Measurements from ENCODE around the gene KDELR1. TPM values are rescaled to one million over a fixed set of nuclear protein-coding genes. Genes with fewer than 3 reads are reported as not detected.
A peak's percentile ranks its signal among the peaks of the same experiment; 100 is the strongest.

The KDELR1 gene
- total RNA-seq, 2 experiments from 2014 or later, result 64.8 to 72.2 TPM

DNA sequence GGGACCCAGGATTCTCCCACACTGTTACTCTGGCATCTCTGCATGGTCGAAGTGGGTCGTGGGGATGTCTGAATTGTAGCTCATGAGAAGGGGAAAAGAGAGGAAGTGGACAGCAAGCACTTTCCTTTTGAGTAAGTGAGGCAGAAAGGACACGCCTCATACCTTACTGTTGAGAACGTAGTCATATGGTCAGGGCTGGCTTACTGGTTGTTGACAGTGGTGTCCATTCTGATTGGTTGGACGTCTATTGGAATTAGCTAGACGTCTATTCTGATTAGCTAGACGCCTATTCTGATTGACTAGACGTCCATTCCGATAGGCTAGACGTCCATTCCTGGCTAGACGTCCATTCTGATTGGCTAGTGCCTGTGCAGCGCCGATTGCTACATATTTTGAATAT is 14.5 kb upstream of the KDELR1 start:
- no peak overlapping the region for H3K4me3 Mint-ChIP-seq
- peaks cover 13% of the 10 kb centered on the region for H3K27me3 Mint-ChIP-seq
- DNase-seq (no peak), ATAC-seq (no peak)
- H3K9me3 Mint-ChIP-seq (ENCODE audit: low read depth), result no peaks in the 10 kb centered on the region
- CTCF ChIA-PET, result interaction anchor here (0.8 to 7.3 kb wide), 5 partner anchors 9 to 92 kb away, joined by 3 to 67 read pairs (median 4); partner anchors contain the start of gene KDELR1
- no peak overlapping the region for H3K27ac Mint-ChIP-seq
- H3K4me1 Mint-ChIP-seq, result peaks cover 34% of the 10 kb centered on the region
- no peaks in the 10 kb centered on the region for H3K36me3 Mint-ChIP-seq

DNA sequence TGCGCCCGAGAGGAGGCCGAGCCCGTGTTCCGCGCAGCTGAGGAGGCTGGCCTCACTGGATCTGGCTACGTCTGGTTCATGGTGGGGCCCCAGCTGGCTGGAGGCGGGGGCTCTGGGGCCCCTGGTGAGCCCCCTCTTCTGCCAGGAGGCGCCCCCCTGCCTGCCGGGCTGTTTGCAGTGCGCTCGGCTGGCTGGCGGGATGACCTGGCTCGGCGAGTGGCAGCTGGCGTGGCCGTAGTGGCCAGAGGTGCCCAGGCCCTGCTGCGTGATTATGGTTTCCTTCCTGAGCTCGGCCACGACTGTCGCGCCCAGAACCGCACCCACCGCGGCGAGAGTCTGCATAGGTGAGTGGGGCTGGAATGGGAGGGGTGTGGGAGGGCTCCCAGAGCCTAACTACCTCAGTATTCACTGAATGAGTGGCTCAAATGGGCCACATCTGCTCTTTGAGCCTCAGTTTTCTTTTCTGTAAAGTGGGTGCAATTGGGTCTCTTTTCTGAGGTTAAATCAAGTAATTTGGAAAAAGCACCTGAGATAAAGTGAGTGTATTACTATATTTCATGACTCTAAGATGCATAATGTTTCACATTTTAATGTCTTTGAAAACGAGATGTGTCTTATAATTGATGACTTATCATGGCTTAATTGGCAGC is 13.8 kb upstream of the KDELR1 start:
- CTCF ChIA-PET, result interaction anchor here (0.8 to 7.3 kb wide), 4 partner anchors 9 to 54 kb away, joined by 3 to 67 read pairs (median 4); partner anchors contain the start of gene KDELR1
- H3K27ac Mint-ChIP-seq, result no peak overlapping the region
- H3K36me3 Mint-ChIP-seq, result no peaks in the 10 kb centered on the region
- DNase-seq, result no peak
- ATAC-seq, result no peak
- peaks cover 13% of the 10 kb centered on the region for H3K27me3 Mint-ChIP-seq
- no peaks in the 10 kb centered on the region for H3K9me3 Mint-ChIP-seq (ENCODE audit: low read depth)
- H3K4me3 Mint-ChIP-seq, result no peak overlapping the region
- H3K4me1 Mint-ChIP-seq, result peaks cover 39% of the 10 kb centered on the region

DNA sequence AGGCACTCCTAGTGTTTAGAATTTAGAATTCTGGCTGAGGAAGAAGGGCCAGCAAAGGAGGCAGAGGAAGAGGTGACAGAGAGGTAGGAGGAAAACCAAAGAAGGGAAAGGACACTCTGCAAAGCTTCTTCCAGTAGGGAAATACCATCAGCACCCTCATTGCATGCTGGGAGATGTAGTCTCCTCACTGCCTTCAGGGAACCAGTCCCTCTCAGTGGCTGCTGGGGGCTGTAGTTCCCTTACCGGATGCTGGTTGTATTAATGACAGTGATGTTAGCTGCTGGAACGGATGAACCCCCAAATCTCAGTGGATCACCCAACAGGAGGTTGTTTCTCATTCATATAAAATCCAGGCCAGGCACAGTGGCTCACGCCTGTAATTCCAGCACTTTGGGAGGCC is 12.3 kb upstream of the KDELR1 start:
- CTCF ChIA-PET, result interaction anchor here (0.6 to 7.3 kb wide), 10 partner anchors 11 to 351 kb away, joined by 3 to 67 read pairs (median 4); partner anchors contain the start of gene KDELR1
- Mint-ChIP-seq H3K9me3 (ENCODE audit: low read depth) (no peaks in the 10 kb centered on the region), H3K27me3 (peaks cover 13% of the 10 kb centered on the region), H3K36me3 (peaks cover 2% of the 10 kb centered on the region), H3K27ac (peak overlapping the region; percentile 91), H3K4me3 (no peak overlapping the region), H3K4me1 (peaks cover 51% of the 10 kb centered on the region)
- DNase-seq (peak; percentile 90), ATAC-seq (peak; percentile 87)

DNA sequence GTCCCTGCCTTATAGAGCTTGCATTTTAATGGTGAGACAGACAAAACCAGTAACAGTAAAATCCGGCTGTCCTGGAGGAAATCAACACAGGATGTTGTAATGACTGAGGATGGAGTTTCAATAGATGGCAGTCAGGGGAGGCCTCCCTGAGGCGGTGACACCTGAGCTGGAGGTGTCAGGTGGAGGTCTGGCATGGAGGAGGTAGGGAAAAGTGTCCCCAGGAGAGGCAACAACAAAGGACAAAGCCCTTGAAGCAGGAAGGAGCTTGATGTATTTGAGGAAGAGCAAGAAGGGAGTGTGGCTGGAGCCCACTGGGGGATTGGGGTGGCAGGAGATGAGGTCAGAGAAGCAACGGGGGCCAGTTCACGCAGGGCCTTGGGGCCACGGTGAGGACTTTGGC is 9.9 kb upstream of the KDELR1 start:
- H3K4me3 Mint-ChIP-seq, result no peak overlapping the region
- ATAC-seq (no peak), DNase-seq (no peak)
- peaks cover 59% of the 10 kb centered on the region for H3K4me1 Mint-ChIP-seq
- peaks cover 2% of the 10 kb centered on the region for H3K36me3 Mint-ChIP-seq
- peaks cover 19% of the 10 kb centered on the region for H3K27me3 Mint-ChIP-seq
- CTCF ChIA-PET, result interaction anchor here (1.0 to 7.3 kb wide), 3 partner anchors 8 to 18 kb away, joined by 3 to 67 read pairs (median 3); partner anchors contain the start of genes GRIN2D and KDELR1
- no peaks in the 10 kb centered on the region for H3K9me3 Mint-ChIP-seq (ENCODE audit: low read depth)
- no peak overlapping the region for H3K27ac Mint-ChIP-seq

DNA sequence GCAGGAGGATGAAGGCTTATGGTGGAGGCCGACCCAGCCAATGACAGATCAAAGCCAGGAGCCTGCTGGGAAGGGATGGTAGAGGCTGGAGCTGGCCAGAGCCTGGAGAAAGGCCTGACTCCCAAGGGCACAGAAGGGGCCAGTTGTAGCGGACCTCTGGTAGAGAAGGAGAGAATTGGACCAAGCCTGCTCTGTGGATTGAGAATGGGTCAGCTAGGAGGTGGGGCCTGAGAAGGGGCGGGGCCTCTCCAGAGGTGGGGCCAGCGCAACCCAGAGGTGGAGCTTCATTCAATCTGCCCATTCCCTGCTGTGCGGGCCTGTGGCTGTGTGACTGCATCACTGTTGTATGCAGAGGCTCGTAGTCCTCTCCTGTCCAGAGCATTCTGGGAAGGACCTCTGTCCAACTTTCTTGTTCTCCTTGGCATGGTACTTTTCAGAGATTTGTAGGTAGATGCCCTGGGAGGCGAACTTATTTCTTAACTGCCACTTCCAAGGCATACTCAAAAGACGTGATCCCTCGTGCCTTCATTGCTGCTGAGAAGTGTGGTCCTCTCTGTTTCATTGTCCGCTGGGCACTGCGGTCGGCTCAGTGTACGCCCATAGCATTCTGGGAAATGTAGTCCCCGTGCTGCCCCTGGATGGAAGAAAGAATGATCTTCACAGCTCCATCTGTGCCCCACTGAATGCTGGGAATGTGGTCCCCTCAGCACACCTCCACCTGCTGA is 8.8 kb upstream of the KDELR1 start:
- no peak overlapping the region for H3K4me3 Mint-ChIP-seq
- peak overlapping the region; percentile 31 for H3K27ac Mint-ChIP-seq
- CTCF ChIA-PET, result interaction anchor here (7.3 kb wide), 1 partner anchor 9 kb away, joined by 67 read pairs; the partner anchor contains the start of gene KDELR1
- H3K9me3 Mint-ChIP-seq (ENCODE audit: low read depth), result no peaks in the 10 kb centered on the region
- H3K27me3 Mint-ChIP-seq, result peaks cover 27% of the 10 kb centered on the region
- peaks cover 2% of the 10 kb centered on the region for H3K36me3 Mint-ChIP-seq
- H3K4me1 Mint-ChIP-seq, result peaks cover 50% of the 10 kb centered on the region
- ATAC-seq (no peak), DNase-seq (peak; percentile 54)

DNA sequence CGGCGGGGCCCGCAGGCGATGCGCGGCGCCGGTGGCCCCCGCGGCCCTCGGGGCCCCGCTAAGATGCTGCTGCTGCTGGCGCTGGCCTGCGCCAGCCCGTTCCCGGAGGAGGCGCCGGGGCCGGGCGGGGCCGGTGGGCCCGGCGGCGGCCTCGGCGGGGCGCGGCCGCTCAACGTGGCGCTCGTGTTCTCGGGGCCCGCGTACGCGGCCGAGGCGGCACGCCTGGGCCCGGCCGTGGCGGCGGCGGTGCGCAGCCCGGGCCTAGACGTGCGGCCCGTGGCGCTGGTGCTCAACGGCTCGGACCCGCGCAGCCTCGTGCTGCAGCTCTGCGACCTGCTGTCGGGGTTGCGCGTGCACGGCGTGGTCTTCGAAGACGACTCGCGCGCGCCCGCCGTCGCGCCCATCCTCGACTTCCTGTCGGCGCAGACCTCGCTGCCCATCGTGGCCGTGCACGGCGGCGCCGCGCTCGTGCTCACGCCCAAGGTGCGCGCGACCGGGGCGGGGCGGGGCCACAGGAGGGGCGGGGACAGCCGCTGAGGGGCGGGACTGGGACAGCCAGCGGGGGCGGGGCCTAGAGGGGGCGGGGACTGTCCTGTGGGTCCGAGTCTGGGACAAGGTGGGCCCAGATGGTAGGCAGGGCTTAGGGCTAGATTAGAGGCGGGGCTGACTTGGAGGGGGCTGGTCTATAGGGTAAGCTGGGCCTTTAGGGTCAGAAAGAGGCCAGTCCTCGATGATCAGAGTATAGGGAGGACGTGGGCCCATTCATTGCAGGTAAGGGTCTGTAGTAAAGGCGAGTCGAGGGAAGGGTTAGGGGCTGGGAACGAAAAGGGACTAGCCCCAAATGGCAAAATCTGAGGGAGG is 7.3 kb upstream of the KDELR1 start:
- DNase-seq (peak; percentile 93), ATAC-seq (peak; percentile 73)
- CTCF ChIA-PET, result interaction anchor here (1.2 to 7.3 kb wide), 2 partner anchors 8 to 190 kb away, joined by 3 to 67 read pairs; partner anchors contain the start of gene KDELR1
- Mint-ChIP-seq H3K9me3 (ENCODE audit: low read depth) (no peaks in the 10 kb centered on the region), H3K36me3 (peaks cover 2% of the 10 kb centered on the region), H3K27me3 (peaks cover 40% of the 10 kb centered on the region), H3K4me3 (peak overlapping the region; percentile 84), H3K4me1 (peaks cover 50% of the 10 kb centered on the region), H3K27ac (no peak overlapping the region)

DNA sequence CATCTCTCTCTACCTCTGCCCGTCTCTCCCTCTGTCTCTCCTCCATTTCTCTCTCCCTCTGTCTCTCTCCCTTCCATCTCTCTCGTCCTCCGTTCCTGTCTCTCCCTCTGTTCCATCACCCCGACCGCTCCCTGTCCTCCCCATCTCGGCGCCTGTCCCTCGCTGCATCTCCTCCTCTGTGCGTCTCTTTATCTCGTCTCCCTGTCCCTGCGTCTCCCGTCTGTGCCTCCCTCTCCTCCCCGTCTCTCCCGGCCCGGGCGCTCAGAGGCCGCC is 6.7 kb upstream of the KDELR1 start:
- no peaks in the 10 kb centered on the region for H3K9me3 Mint-ChIP-seq (ENCODE audit: low read depth)
- ATAC-seq (no peak), DNase-seq (no peak)
- H3K27me3 Mint-ChIP-seq, result peaks cover 42% of the 10 kb centered on the region
- H3K4me1 Mint-ChIP-seq, result peaks cover 47% of the 10 kb centered on the region
- peak overlapping the region; percentile 84 for H3K4me3 Mint-ChIP-seq
- peak overlapping the region; percentile 86 for H3K27ac Mint-ChIP-seq
- H3K36me3 Mint-ChIP-seq, result peaks cover 2% of the 10 kb centered on the region
- CTCF ChIA-PET, result no interaction called here

DNA sequence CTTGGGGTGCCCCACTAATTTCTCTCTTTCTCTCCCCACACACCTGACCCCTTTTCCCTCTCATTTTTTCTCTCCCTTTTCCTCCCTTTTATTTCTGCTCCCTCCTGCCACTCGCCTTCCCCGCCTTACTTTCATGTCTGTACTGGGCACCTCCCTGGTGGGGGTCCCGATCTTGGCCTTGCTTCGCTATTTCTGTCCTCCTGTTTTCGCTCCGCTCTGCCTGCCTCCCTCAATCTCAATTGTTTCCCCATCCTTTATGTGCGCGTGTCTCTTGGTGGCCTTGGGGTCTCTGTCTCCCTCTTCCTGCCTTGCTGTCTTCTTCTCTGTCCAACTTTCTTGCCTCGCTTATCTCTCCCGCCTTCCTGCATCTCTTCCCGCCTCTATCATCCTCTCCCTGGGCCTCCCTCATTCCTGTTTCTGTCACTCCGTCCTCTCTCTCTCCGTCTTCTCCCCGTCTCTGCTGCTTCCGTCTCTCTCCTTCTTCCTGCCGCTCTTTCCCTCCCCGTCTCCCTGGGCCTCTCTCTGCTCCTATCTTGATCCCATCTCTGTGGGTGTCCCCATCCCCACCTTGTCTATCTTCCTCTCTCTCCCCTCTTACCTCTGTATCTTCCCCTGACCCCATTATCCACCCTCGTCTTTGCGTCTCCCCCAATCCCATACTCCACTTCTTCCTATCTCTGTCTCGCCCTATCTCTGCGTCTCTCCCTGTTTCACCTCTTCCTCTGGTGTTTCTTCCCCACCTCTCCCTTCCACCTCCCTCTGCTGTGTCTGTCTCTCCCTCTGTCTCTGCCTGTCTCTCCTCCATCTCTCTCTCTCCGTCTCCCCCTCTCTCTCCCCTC is 6.1 kb upstream of the KDELR1 start:
- CTCF ChIA-PET, result no interaction called here
- H3K27me3 Mint-ChIP-seq, result peaks cover 48% of the 10 kb centered on the region
- H3K36me3 Mint-ChIP-seq, result peaks cover 2% of the 10 kb centered on the region
- peak overlapping the region; percentile 84 for H3K4me3 Mint-ChIP-seq
- no peaks in the 10 kb centered on the region for H3K9me3 Mint-ChIP-seq (ENCODE audit: low read depth)
- H3K27ac Mint-ChIP-seq, result peak overlapping the region; percentile 86
- no peak for DNase-seq
- no peak for ATAC-seq
- H3K4me1 Mint-ChIP-seq, result peaks cover 44% of the 10 kb centered on the region

DNA sequence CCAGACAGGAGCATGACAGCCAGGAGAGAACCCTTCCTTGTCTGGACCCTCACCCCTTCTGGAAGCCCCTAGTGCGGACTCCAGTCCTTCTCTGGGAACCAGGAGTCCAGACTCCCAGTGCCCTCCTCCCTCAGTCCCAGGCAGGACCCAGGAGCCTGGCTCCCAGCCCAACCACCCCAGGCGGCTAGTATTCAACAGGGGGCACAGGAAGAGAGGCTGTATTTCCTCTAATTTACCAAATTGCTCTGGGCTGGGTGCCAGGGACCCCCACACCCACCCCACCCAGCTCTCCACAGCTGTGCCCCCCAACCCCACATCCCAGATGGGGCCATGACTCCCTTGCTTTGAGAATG is 5.4 kb upstream of the KDELR1 start:
- Mint-ChIP-seq H3K4me3 (no peak overlapping the region), H3K27me3 (peaks cover 49% of the 10 kb centered on the region), H3K36me3 (peaks cover 2% of the 10 kb centered on the region), H3K9me3 (ENCODE audit: low read depth) (no peaks in the 10 kb centered on the region), H3K4me1 (peaks cover 40% of the 10 kb centered on the region), H3K27ac (no peak overlapping the region)
- no peak for ATAC-seq
- CTCF ChIA-PET, result no interaction called here
- DNase-seq, result no peak

DNA sequence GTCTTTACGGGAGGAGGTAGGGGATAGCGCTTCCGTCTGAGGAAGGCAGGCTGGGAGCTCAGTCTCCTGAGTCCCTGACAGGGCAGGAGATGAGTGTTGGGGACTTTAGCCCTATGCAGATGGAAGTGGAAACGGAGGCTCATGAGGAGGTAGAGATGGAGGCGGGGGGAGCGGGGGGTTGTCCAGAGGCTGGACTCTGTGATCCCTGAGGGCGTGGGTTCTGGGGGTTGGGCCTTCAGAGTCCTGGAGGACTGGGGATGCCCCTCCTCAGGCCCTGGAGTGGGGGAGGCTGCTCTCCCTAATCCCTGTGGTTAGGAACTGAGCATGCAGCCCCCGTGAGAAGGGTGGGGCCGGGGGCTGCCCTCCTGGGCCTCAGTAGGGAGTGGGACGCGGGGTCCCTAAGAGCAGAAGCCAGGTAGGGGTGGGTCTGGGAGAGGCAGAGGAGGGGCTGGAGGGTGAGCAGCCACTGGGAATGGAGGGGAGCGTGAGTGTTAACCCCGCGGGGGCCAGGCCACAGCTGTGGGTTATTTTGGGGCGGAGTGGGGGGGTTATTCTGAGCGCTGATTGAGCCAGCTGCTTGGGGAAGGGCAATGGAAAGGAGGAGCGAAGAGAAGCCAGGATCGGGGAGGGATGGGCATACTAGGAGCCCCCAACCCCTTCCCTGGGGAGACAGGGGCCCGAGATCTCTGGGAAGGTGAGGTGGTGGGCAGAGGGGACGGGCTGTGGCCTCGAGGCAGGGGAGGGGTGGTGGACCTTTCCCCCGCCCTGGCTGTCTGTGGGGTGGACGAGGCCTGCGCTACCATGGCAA is 4.9 kb upstream of the KDELR1 start:
- Mint-ChIP-seq H3K9me3 (ENCODE audit: low read depth) (no peaks in the 10 kb centered on the region), H3K4me3 (no peak overlapping the region), H3K4me1 (peaks cover 38% of the 10 kb centered on the region), H3K27me3 (peaks cover 48% of the 10 kb centered on the region), H3K27ac (no peak overlapping the region), H3K36me3 (peaks cover 2% of the 10 kb centered on the region)
- CTCF ChIA-PET, result interaction anchor here (1.2 to 1.8 kb wide), 2 partner anchors 18 to 63 kb away, joined by 4 read pairs; no protein-coding TSS in a partner anchor
- no peak for DNase-seq
- ATAC-seq, result no peak

DNA sequence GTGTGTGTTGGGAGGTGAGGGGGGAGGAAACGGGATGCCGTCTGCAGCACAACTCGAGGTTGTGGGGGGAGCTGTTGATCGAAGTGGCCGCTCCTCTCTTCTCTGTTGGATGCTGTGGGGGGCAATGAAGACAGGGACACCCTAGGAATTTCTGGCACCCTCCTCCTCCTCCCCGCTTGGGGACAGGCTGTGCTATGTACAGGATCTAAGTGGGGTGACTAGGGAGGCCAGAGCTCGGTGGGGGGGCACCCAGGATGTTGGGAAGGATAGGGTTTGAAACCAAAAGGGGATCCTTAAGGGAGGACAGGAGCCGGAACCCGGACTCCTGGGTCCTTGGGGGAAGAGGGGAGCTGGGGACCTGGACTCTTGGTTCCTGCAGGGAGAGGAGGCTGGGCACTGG is 4.1 kb upstream of the KDELR1 start:
- Mint-ChIP-seq H3K27me3 (peaks cover 46% of the 10 kb centered on the region), H3K27ac (no peak overlapping the region), H3K4me1 (peaks cover 34% of the 10 kb centered on the region), H3K36me3 (peaks cover 2% of the 10 kb centered on the region), H3K9me3 (ENCODE audit: low read depth) (no peaks in the 10 kb centered on the region), H3K4me3 (no peak overlapping the region)
- DNase-seq (no peak), ATAC-seq (no peak)
- CTCF ChIA-PET, result interaction anchor here (1.2 to 1.8 kb wide), 2 partner anchors 19 to 62 kb away, joined by 4 read pairs; no protein-coding TSS in a partner anchor

DNA sequence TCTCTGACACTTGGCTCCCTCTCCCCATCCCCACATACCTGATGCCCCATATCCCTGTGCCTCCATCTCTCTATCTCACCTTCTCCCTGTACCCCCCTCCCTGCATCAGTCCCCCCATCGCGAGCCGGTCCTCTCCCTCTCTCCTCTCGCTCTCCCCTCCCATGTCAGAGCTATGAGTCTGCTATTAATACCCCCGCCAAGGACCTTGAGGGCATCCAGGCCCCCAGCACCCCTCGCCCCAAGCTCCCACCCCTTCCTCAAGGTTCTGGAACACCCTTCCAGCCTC is 3.8 kb upstream of the KDELR1 start:
- no peaks in the 10 kb centered on the region for H3K9me3 Mint-ChIP-seq (ENCODE audit: low read depth)
- H3K36me3 Mint-ChIP-seq, result peaks cover 2% of the 10 kb centered on the region
- CTCF ChIA-PET, result interaction anchor here (1.2 to 1.8 kb wide), 2 partner anchors 19 to 62 kb away, joined by 4 read pairs; no protein-coding TSS in a partner anchor
- peaks cover 32% of the 10 kb centered on the region for H3K4me1 Mint-ChIP-seq
- DNase-seq (no peak), ATAC-seq (no peak)
- peaks cover 46% of the 10 kb centered on the region for H3K27me3 Mint-ChIP-seq
- H3K27ac Mint-ChIP-seq, result no peak overlapping the region
- H3K4me3 Mint-ChIP-seq, result no peak overlapping the region

All from activated CD8-positive, alpha-beta memory T cell treated with anti-CD3 and anti-CD28 coated beads, Interleukin-2, amount 10 ng/mL, durations not matched to agents 7 days and 5 days (primary cell).